Activated naive CD8-positive, alpha-beta T cell treated with anti-CD3 and anti-CD28 coated beads, Interleukin-2, amount 50 U/mL, for 24 hours (primary cell): ENCODE data around the gene C19orf73.
"Not testable (repeated sequence)": the region's sequence is repeated elsewhere in the genome, so short reads cannot be mapped to it uniquely, and the experiment has no call there.

Experiments used
- ATAC-seq: fragments of 150-1000 bp; cut with Tn5 transposase; one replicate; pipeline ENCODE4 v1.10.0; 2021
- DNase-seq: peaks from one replicate; pipeline ENCODE4 v3.0.0; 2021
- H3K27ac Mint-ChIP-seq: one replicate; pipeline ENCODE4 v1.8.0; 2021; ENCODE audit warnings: mild to moderate bottlenecking, mixed read lengths
- H3K27me3 Mint-ChIP-seq: one replicate; pipeline ENCODE4 v1.8.0; 2021; ENCODE audit warnings: mixed read lengths
- H3K36me3 Mint-ChIP-seq: one replicate; pipeline ENCODE4 v1.8.0; 2021; ENCODE audit warnings: low read depth, mixed read lengths
- H3K4me1 Mint-ChIP-seq: one replicate; pipeline ENCODE4 v1.8.0; 2021; ENCODE audit warnings: mixed read lengths
- H3K4me3 Mint-ChIP-seq: one replicate; pipeline ENCODE4 v1.8.0; 2021; ENCODE audit warnings: mild to moderate bottlenecking, moderate library complexity, mixed read lengths
- H3K9me3 Mint-ChIP-seq: one replicate; pipeline ENCODE4 v1.8.0; 2021; ENCODE audit warnings: mixed read lengths

Gene C19orf73

DNA sequence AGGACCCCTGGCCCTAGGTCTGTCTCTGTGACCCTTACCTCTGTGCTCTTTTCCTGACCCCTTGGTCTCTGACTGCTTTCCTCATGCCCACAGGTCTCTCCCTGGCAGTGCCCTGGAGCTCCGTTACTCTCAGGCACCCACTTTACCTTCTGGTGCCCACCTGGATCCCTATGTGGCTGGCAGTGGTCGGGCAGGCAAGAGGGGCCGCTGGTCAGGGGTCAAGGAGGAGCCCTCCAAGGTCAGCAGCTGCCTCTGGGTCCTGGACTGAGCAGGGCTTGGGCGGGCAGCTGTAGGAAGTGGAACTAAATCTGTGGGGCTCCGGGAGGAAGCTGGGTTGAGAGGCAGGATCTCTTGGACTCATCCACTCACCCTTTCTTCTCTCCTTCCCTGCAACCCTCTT, 16.7 kb upstream of the C19orf73 start:
- H3K4me3 Mint-ChIP-seq = no peak overlapping the region
- H3K27ac Mint-ChIP-seq = no peak overlapping the region
- DNase-seq (no peak), ATAC-seq (no peak)
- H3K36me3 Mint-ChIP-seq = no peaks in the 10 kb centered on the region
- peaks cover 15% of the 10 kb centered on the region for H3K27me3 Mint-ChIP-seq
- peaks cover 10% of the 10 kb centered on the region for H3K4me1 Mint-ChIP-seq
- H3K9me3 Mint-ChIP-seq = no peaks in the 10 kb centered on the region

DNA sequence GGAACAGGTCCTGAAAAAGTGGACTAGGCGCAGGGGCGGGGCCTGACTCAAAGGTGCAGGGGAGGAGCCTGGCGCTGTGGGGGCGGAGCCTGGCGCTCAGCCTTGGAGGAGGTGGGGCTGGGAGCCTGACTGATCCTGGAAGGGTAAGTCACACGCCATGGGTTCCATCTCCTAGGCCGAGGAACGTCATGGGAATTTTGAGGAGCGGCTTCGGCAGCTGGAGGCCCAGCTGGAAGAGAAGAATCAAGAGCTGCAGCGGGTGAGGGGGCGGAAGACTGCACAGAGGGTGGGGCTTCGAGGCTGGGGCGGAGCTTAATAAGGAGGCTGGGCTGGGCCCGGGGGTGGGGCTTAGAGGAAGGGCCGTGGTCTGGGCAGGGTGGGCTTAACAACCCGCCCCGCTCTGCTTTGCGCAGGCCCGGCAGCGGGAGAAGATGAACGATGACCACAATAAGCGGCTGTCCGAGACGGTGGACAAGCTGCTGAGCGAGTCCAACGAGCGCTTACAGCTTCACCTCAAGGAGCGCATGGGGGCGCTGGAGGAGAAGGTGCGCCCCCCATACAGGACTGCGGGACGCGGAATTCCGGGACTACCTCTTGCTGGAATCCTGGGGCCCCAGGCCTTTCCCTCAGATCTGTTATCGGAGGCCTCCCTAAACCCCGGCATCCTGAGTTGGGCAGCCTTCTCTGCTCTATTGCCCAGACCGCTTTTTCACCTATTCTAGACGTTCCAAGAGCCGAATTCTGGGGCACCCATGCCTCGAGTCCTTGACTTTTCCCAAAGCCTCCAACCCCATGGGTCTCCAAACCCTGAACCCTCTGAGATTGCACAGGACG, 14.9 kb upstream of the C19orf73 start:
- H3K4me1 Mint-ChIP-seq = peaks cover 13% of the 10 kb centered on the region

DNA sequence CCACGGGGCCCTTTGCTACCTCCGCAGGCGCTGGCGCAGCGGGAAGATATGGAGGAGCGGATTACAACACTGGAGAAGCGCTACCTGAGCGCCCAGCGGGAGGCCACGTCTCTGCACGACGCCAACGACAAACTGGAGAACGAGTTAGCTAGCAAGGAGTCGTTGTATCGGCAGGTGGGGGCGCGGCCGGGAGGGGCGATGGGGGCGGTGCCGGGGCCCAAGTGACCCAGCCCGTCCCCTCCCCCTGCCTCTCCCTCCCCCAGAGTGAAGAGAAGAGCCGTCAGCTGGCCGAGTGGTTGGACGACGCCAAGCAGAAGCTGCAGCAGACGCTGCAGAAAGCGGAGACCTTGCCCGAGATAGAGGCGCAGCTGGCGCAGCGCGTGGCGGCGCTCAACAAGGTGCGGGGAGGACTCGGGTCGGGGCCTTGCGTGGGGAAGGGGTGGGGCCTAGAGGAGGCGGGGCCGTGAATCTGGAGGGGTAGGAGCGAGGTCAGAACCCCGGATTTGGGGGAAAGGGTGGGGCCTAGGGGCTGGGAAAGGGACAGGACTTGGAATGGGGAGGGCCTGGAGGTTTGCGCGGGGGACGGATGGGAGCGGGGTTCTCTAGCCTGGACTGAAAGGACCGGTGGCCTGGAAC, 14.1 kb upstream of the C19orf73 start:
- Mint-ChIP-seq H3K27ac (no peak overlapping the region), H3K9me3 (no peaks in the 10 kb centered on the region), H3K4me1 (peaks cover 19% of the 10 kb centered on the region), H3K4me3 (no peak overlapping the region), H3K27me3 (peaks cover 15% of the 10 kb centered on the region), H3K36me3 (no peaks in the 10 kb centered on the region)
- no peak for DNase-seq
- no peak for ATAC-seq

More for the DNA sequence above, 14.9 kb upstream of the C19orf73 start:
- H3K4me3 Mint-ChIP-seq = peak overlapping the region; percentile 17
- H3K27me3 Mint-ChIP-seq = peaks cover 15% of the 10 kb centered on the region
- ATAC-seq (peak; percentile 53), DNase-seq (peak; percentile 65)
- no peak overlapping the region for H3K27ac Mint-ChIP-seq
- H3K9me3 Mint-ChIP-seq = no peaks in the 10 kb centered on the region
- H3K36me3 Mint-ChIP-seq = no peaks in the 10 kb centered on the region

DNA sequence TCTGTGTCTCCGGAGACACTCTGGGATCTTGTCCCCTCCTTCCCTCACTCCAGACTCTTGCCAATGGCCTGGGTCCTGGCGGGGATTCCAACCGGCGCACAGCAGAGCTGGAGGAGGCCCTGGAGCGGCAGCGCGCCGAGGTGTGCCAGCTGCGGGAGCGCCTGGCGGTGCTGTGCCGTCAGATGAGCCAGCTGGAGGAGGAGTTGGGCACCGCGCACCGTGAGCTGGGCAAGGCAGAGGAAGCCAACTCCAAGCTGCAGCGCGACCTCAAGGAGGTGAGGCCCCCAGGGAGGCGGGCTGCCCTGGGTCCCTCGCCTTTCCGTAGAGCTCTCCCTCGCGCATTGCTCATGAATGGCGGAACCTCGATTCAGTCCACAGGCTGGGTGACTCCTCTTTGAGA, 11.4 kb upstream of the C19orf73 start:
- no peak overlapping the region for H3K27ac Mint-ChIP-seq

DNA sequence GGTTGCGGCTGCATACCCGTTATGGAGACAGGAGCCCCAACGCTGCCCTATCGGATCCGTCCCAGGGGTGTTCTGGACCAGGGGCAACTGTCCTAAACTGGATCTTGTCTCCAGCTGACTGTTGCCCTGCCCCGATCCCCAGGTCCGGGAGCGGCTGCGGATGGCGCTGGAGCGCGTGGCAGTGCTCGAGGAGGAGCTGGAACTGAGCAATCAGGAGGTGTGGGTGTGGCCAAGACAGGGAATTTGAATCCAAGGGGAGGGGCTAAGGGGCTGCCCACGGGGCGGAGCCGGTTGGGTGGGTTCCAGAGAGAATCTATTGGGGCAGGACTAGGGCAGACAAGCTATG, 10.3 kb upstream of the C19orf73 start:
- no peaks in the 10 kb centered on the region for H3K36me3 Mint-ChIP-seq
- ATAC-seq (no peak), DNase-seq (no peak)
- no peak overlapping the region for H3K27ac Mint-ChIP-seq
- H3K4me3 Mint-ChIP-seq = peak overlapping the region; percentile 26
- peaks cover 23% of the 10 kb centered on the region for H3K4me1 Mint-ChIP-seq
- H3K27me3 Mint-ChIP-seq = peaks cover 7% of the 10 kb centered on the region
- H3K9me3 Mint-ChIP-seq = no peaks in the 10 kb centered on the region

More for the DNA sequence above, 11.4 kb upstream of the C19orf73 start:
- ATAC-seq (no peak), DNase-seq (no peak)
- H3K27me3 Mint-ChIP-seq = peaks cover 13% of the 10 kb centered on the region
- no peak overlapping the region for H3K4me3 Mint-ChIP-seq
- peaks cover 24% of the 10 kb centered on the region for H3K4me1 Mint-ChIP-seq
- H3K9me3 Mint-ChIP-seq = no peaks in the 10 kb centered on the region
- H3K36me3 Mint-ChIP-seq = no peaks in the 10 kb centered on the region

DNA sequence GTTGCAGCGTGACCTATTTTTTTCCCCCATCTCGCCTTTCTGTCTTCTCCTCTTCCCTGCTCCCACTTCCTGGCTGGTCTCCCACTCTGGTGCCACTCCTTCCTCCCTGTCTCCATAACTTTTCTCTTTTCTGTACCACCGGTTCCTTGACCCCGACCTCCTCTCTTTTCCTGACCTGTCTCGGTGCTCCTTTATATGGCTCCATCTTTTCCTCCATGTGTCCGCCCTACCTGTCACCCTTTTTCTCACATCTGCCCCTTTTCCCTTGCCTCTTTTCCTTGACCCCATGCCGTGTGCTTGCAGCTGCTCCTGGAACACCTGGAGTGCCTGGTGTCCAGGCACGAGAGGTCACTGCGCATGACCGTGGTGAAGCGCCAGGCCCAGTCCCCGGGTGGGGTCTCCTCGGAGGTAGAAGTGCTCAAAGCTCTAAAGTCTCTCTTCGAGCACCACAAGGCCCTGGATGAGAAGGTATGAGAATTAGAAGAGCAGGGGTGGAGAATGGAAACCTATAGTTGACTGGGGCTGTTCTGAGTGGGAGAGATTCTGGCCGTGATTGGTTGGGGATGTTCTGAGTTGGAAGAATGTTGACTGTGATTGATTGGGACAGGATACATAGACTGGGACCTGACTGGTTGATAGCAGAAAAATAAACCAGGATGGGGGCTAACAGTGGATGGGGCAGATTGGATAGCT, 9.7 kb upstream of the C19orf73 start:
- ATAC-seq = no peak
- Mint-ChIP-seq H3K27me3 (peaks cover 6% of the 10 kb centered on the region), H3K27ac (peak overlapping the region; percentile 86)

DNA sequence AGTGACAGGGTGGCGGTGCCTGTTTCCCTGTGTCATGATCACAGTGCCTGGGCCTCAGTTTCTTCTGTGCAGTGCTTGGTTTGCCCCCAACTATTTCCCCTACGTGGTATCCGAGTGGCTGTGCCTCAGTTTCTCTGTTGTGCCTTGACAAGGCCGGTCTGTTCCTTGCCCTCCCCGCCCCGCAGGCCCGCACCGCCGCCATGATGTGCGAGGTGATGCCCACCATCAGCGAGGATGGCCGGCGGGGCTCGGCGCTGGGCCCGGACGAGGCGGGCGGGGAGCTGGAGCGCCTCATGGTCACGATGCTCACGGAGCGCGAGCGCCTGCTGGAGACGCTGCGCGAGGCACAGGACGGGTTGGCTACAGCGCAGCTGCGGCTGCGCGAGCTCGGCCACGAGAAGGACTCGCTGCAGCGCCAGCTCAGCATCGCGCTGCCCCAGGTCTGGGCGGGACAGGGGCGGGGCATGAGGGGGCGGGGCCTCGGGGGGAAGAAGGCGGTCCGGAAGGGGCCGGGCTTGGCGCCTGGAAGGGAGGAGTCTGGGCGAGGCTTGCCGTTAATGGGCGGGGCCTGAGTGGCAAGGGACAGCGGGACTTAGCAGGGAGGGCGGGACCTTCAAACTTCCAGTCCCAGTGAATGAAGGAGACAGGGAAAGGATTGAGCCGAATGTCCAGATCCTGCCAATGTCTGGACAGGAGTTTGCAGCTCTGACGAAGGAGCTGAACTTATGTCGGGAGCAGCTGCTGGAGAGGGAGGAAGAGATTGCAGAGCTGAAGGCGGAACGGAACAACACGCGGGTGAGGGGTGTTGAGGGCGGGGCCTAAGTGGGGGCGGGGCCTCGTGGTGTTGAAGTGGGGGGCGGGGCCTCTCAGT, 9.0 kb upstream of the C19orf73 start:
- no peaks in the 10 kb centered on the region for H3K27me3 Mint-ChIP-seq
- H3K36me3 Mint-ChIP-seq = no peaks in the 10 kb centered on the region
- peak overlapping the region; percentile 82 for H3K4me3 Mint-ChIP-seq
- ATAC-seq (peak; percentile 95), DNase-seq (peak; percentile 95)
- no peaks in the 10 kb centered on the region for H3K9me3 Mint-ChIP-seq
- H3K27ac Mint-ChIP-seq = peak overlapping the region; percentile 86
- H3K4me1 Mint-ChIP-seq = peaks cover 14% of the 10 kb centered on the region

More for the DNA sequence above, 9.7 kb upstream of the C19orf73 start:
- Mint-ChIP-seq H3K9me3 (no peaks in the 10 kb centered on the region), H3K4me3 (peak overlapping the region; percentile 82), H3K36me3 (no peaks in the 10 kb centered on the region), H3K4me1 (peaks cover 18% of the 10 kb centered on the region)
- no peak for DNase-seq

DNA sequence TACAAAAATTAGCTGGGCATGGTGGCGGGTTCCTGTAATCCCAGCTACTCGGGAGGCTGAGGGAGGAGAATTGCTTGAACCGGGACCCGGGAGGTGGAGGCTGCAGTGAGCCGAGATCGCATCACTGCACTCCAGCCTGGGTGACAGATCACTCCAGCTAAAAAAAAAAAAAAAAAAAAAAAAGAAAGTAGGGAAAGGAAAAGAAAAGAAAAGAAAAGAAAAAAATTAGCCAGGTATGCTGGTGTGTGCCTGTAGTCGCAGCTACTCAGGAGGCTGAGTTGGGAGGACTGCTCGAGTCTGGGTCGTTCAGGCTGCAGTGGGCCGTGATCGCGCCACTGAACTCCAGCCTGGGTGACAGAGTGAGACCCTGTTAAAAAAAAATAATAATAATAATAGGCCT, 8.3 kb upstream of the C19orf73 start:
- H3K4me3 Mint-ChIP-seq, DNase-seq, ATAC-seq, H3K36me3 Mint-ChIP-seq, H3K9me3 Mint-ChIP-seq, H3K27ac Mint-ChIP-seq, H3K27me3 Mint-ChIP-seq: not testable (repeated sequence)
- peaks cover 14% of the 10 kb centered on the region for H3K4me1 Mint-ChIP-seq

DNA sequence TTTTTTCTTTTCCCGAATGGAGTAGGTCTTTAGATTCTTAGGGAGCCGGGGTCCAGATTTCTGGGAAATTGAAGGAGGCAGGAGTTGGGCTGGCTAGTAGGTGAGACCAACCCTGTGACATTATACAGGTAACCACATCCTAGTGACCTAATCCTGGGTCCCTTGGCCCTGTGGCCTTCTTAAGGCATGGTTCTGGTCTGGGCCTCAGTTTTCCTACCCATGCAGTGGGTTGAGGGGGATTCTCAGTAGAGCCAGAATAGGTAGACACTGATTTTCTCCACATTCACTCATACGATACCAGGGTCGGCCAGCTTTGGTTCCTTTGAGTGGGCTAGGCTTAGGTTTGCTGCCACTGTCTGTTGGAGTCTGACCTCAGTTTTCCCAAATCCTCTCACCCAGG, 7.6 kb upstream of the C19orf73 start:
- Mint-ChIP-seq H3K4me3 (no peak overlapping the region), H3K27me3 (no peaks in the 10 kb centered on the region), H3K36me3 (no peaks in the 10 kb centered on the region), H3K4me1 (peaks cover 14% of the 10 kb centered on the region), H3K27ac (no peak overlapping the region), H3K9me3 (no peaks in the 10 kb centered on the region)
- DNase-seq (no peak), ATAC-seq (no peak)

DNA sequence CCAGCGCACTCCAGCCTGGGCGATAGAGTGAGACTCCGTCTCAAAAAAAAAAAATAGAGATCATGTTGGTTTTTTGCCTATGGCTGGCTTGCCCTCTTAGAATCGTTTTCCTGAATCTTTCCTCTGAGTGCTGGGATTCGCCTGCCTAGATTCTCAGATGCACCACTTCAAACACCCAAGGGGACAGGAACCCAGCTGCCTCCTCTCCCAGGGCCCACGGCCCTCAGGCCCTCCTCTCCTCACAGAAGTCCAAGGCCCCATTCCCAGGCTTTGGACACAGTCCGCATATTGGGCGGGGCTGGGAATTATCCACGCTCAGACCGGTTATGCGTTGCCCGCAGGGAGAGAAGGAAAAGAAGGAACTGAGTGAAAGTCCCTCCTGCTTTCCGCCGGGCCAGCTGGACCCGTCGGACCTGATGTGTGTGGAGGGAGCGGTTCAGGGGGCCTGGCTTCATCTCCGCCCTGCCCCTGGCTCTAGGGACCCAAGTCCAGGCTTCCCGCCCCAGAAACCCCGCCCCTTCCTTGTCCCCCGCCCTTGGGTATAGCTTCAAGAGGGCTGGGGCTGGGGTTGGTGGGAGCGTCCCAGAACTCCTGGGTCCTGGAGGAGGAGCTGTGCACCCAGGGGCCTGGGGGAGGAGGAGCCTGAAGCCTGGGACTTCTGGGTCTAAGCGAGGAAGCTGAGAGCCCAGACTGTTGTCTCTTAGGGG, 6.2 kb upstream of the C19orf73 start:
- H3K4me3 Mint-ChIP-seq = no peak overlapping the region
- DNase-seq (no peak), ATAC-seq (no peak)
- H3K4me1 Mint-ChIP-seq = peaks cover 20% of the 10 kb centered on the region
- H3K27ac Mint-ChIP-seq = no peak overlapping the region
- H3K27me3 Mint-ChIP-seq = peaks cover 9% of the 10 kb centered on the region
- H3K36me3 Mint-ChIP-seq = no peaks in the 10 kb centered on the region
- H3K9me3 Mint-ChIP-seq = no peaks in the 10 kb centered on the region

DNA sequence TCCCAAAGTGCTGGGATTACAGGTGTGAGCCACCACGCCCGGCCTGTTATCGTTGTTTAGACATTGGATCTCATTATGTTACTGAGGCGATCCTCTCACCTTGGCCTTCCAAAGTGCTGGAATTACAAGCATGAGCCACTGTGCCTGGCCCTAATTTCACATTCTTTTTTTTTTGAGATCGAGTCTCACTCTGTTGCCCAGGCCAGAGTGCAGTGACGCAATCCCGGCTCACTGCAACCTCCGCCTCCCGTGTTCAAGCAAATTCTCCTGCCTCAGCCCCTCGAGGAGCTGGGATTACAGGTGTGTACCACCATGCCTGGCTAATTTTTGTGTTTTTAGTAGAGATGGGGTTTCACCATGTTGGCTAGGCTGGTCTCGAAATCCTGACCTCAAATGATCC, 4.3 kb upstream of the C19orf73 start:
- H3K36me3 Mint-ChIP-seq, ATAC-seq, DNase-seq, H3K9me3 Mint-ChIP-seq, H3K27ac Mint-ChIP-seq, H3K27me3 Mint-ChIP-seq, H3K4me3 Mint-ChIP-seq: not testable (repeated sequence)
- H3K4me1 Mint-ChIP-seq = peaks cover 16% of the 10 kb centered on the region

DNA sequence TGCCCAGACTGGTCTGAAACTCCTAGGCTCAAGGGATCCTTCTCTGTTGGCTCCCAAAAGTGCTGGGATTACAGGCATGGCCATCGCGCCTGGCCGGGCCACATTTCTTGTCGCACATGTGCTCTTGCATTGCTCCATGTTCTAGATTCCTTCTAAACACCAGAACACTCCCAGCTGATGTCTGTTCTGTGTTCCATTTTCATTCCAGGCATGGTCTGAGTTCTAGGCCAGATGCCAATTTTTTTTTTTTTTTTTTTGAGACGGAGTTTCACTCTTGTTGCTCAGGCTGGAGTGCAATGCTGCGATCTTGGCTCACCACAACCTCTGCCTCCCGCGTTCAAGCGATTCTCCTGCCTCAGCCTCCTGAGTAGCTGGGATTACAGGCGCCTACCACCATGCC, 2.9 kb upstream of the C19orf73 start:
- not testable (repeated sequence) for H3K27ac Mint-ChIP-seq, DNase-seq, H3K9me3 Mint-ChIP-seq, H3K36me3 Mint-ChIP-seq, H3K4me3 Mint-ChIP-seq, ATAC-seq, H3K27me3 Mint-ChIP-seq
- H3K4me1 Mint-ChIP-seq = peaks cover 20% of the 10 kb centered on the region

DNA sequence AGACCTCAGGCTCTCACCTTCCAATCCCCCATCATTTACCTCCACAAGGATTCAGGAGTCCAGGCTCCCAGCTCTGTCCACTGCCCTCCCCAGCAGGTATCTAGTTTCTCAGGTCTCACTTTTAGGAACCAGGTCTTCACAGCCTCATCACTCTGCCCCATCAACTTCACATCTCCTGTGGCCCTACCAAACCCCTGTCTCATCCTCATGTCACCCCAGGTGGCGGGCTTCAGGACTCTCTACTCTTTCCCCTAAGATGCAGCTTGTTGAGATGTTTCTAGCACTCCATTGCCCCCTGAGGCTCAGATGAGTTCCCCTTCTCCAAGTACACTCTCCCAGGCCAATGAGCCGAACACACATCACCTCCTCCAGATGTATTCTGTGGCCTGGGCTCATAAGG, 1.9 kb upstream of the C19orf73 start:
- H3K36me3 Mint-ChIP-seq = no peaks in the 10 kb centered on the region
- peak overlapping the region; percentile 51 for H3K4me3 Mint-ChIP-seq
- ATAC-seq = no peak
- H3K4me1 Mint-ChIP-seq = peaks cover 20% of the 10 kb centered on the region
- H3K27ac Mint-ChIP-seq = no peak overlapping the region
- no peaks in the 10 kb centered on the region for H3K9me3 Mint-ChIP-seq
- H3K27me3 Mint-ChIP-seq = peaks cover 9% of the 10 kb centered on the region
- DNase-seq = no peak

DNA sequence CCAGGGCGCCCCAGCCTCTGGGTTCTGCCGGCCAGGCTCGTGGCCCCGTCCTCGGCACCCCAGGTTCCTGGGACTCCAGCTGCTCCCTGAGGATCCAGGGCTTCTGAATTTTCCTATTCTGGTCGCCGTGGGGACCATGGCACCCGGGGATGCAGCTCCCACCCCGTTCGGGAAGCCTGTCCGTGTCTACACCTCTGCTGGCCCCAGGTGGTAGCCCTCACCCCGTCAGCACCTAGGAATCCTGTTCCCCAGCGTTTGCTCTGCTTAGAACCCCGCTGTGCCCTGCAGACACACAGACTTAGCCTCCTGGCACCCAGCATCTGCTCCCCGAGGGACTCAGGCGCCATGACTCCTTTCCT, 1.4 kb upstream of the C19orf73 start:
- H3K4me1 Mint-ChIP-seq = peaks cover 20% of the 10 kb centered on the region
- H3K36me3 Mint-ChIP-seq = no peaks in the 10 kb centered on the region
- no peaks in the 10 kb centered on the region for H3K9me3 Mint-ChIP-seq
- no peak overlapping the region for H3K27ac Mint-ChIP-seq
- peaks cover 9% of the 10 kb centered on the region for H3K27me3 Mint-ChIP-seq
- peak overlapping the region; percentile 51 for H3K4me3 Mint-ChIP-seq
- DNase-seq = no peak
- ATAC-seq = no peak
